GM12878 (cell line): Measurements from ENCODE around the gene CPNE4. TPM values are rescaled to one million over a fixed set of nuclear protein-coding genes. Genes with fewer than 3 reads are reported as not detected.

Experiments
- ATAC-seq: fragments of 200-7000 bp; cut with Tn5 transposase; 3 replicates; pipeline ENCODE4 v1.9.1; 2020; ENCODE audit warnings: mild to moderate bottlenecking, moderate library complexity
- BruUV-seq: library from RNA; stranded (reverse); fragments of 400-500 nt; replicated peaks from 2 replicates; lab custom pipeline; 2021; lab: Mats Ljungman, UMichigan
- CTCF ChIA-PET: fragments of 300-600 bp; sonication (Branson Sonifier 250); formaldehyde crosslinking; extraction: SDS; loops from one replicate; lab custom pipeline; 2021; ENCODE audit warnings: inconsistent platforms; lab: Yijun Ruan, JAX
- POLR2A ChIA-PET: fragments of 350-600 bp; formaldehyde crosslinking; extraction: SDS; loops from one replicate; lab custom pipeline; 2021; ENCODE audit warnings: inconsistent platforms; lab: Charles Lee
- RAD21 ChIA-PET: fragments of 300-600 bp; sonication (Branson Sonifier 250); formaldehyde crosslinking; loops from one replicate; lab custom pipeline; 2023; ENCODE audit warnings: antibody characterized with exemption; ENCODE audit not compliant: unreplicated experiment; lab: Charles Lee
- SMC1A ChIA-PET: fragments of 300-600 bp; sonication (Branson Sonifier 250); formaldehyde crosslinking; loops from one replicate; lab custom pipeline; 2023; ENCODE audit not compliant: unreplicated experiment, uncharacterized antibody; lab: Charles Lee
- DNase-seq: peaks from one replicate; pipeline ENCODE4 v3.0.0-alpha.2; 2011; ENCODE audit warnings: low read depth, low spot score
- FAIRE-seq: peaks from 3 replicates; lab custom pipeline; 2011; peaks lifted over from hg19 to GRCh38; lab: Jason Lieb, UNC
- H2AFZ ChIP-seq: 2 replicates; pipeline ENCODE4 v1.6.0; 2011; ENCODE audit warnings: low read depth, low read length, control low read depth; ENCODE audit not compliant: control insufficient read depth
- H3K27ac ChIP-seq: 2 replicates; pipeline ENCODE4 v1.5.1; 2011; ENCODE audit warnings: control low read depth; ENCODE audit not compliant: control insufficient read depth, insufficient read depth
- H3K27me3 ChIP-seq, 2 experiments: replicated peaks in 1 of 2; 2 replicates each; pipeline versions ENCODE4 v1.6.0 to v1.6.1; 2011; ENCODE audit warnings: low read length in 1 of 2; ENCODE audit not compliant: control insufficient read depth in 2 of 2, insufficient read depth in 2 of 2
- H3K36me3 ChIP-seq, 2 experiments: 2 replicates each; pipeline ENCODE4 v1.5.1; 2011; ENCODE audit warnings: low read length in 1 of 2; ENCODE audit not compliant: control insufficient read depth in 2 of 2, insufficient read depth in 2 of 2
- H3K4me1 ChIP-seq: 2 replicates; pipeline ENCODE4 v1.6.1; 2011; ENCODE audit warnings: mild to moderate bottlenecking, low read length, moderate library complexity, mixed read lengths; ENCODE audit not compliant: control insufficient read depth, insufficient read depth
- H3K4me2 ChIP-seq: 2 replicates; pipeline ENCODE4 v1.6.0; 2011; ENCODE audit warnings: control low read depth; ENCODE audit not compliant: control insufficient read depth, insufficient read depth
- H3K4me3 ChIP-seq: fragments of 200-600 bp; sonication (generic); 2 replicates; pipeline ENCODE4 v1.5.1; 2016
- H3K79me2 ChIP-seq: 2 replicates; pipeline ENCODE4 v1.6.0; 2011; ENCODE audit warnings: low read length; ENCODE audit not compliant: control insufficient read depth, insufficient read depth
- H3K9ac ChIP-seq: 2 replicates; pipeline ENCODE4 v1.8.0; 2011; ENCODE audit warnings: low read length, control low read depth, mixed read lengths; ENCODE audit not compliant: control insufficient read depth, insufficient read depth
- H3K9me3 ChIP-seq: replicated peaks from 3 replicates; pipeline ENCODE4 v1.5.1; 2011; ENCODE audit warnings: mild to moderate bottlenecking, low read length; ENCODE audit not compliant: control insufficient read depth, insufficient read depth
- H4K20me1 ChIP-seq: 2 replicates; pipeline ENCODE4 v1.6.0; 2011; ENCODE audit not compliant: control insufficient read depth, insufficient read depth
- CBFB ChIP-seq: IDR thresholded peaks from 2 replicates; pipeline ENCODE4 v1.6.1; 2016; ENCODE audit warnings: antibody characterized with exemption, low read depth
- CBX3 ChIP-seq: fragments of 200-600 bp; sonication (generic); IDR thresholded peaks from 2 replicates; pipeline ENCODE4 v1.6.1; 2016; ENCODE audit warnings: low read depth, borderline replicate concordance
- NFYA ChIP-seq: IDR thresholded peaks from 2 replicates; pipeline ENCODE4 v1.6.1; 2011; ENCODE audit warnings: low read depth, mild to moderate bottlenecking, low read length, improper control_type of control experiment, borderline replicate concordance
- SIN3A ChIP-seq: IDR thresholded peaks from 2 replicates; pipeline ENCODE4 v1.6.1; 2012; ENCODE audit warnings: low read depth, low read length, improper control_type of control experiment
- SMARCA5 ChIP-seq: fragments of 450-650 bp; IDR thresholded peaks from 2 replicates; pipeline ENCODE4 v1.6.1; 2017; ENCODE audit warnings: mild to moderate bottlenecking
- SMC3 ChIP-seq: IDR thresholded peaks from 2 replicates; pipeline ENCODE4 v1.6.1; 2011; ENCODE audit warnings: low read length, improper control_type of control experiment, borderline replicate concordance
- TAF1 ChIP-seq: IDR thresholded peaks from 2 replicates; pipeline ENCODE4 v1.6.1; 2011; ENCODE audit warnings: mild to moderate bottlenecking, low read depth, low read length, borderline replicate concordance
- ZNF217 ChIP-seq: fragments of 450-650 bp; IDR thresholded peaks from 2 replicates; pipeline ENCODE4 v1.6.1; 2017; ENCODE audit warnings: antibody characterized with exemption, mild to moderate bottlenecking
- WGBS: methylation state at CpG from one replicate; pipeline ENCODE4 v1.1.6; 2016; ENCODE audit warnings: low lambda C conversion rate; ENCODE audit not compliant: insufficient replicate concordance, insufficient coverage; ENCODE audit errors: missing lambda C conversion rate; 5-methylcytosine and 5-hydroxymethylcytosine counted together
- in situ Hi-C: fragments of 300-500 bp; cut with MboI; formaldehyde crosslinking; loops from 9 replicates; pipeline ENCODE4 v1.14.3; 2018; ENCODE audit warnings: mixed read lengths
- intact Hi-C: fragments of 100-400 bp; cut with micrococcal nuclease; formaldehyde crosslinking; loops from one replicate; pipeline ENCODE4 v1.14.2; 2022; ENCODE audit not compliant: unreplicated experiment
- polyA plus RNA-seq, 11 experiments: library from polyadenylated mRNA; depleted of rRNA in 4 of 11; unstranded in 6 of 11; stranded (reverse) in 5 of 11; fragments of >200 nt; fragmentation: Nextera tagmentation in 4 of 11; fragmentation: Illumina TruSeq in 1 of 11; extraction: Ambion mirVana in 4 of 11; extraction: Trizol in 1 of 11; gene quantifications; 1 replicate in 1 of 11; 2 replicates in 10 of 11; pipeline versions ENCODE4 v1.2.1 to v1.2.3, GENCODE V29; 2011 to 2016; ENCODE audit warnings: inconsistent platforms in 2 of 11, missing spikeins in 2 of 11, low read depth in 1 of 11
- total RNA-seq, 4 experiments: library from RNA; depleted of rRNA in 3 of 4; stranded (reverse); fragments of >200 nt in 3 of 4; fragmentation: Illumina TruSeq in 1 of 4; extraction: Trizol in 1 of 4; gene quantifications; 2 replicates each; pipeline versions ENCODE4 v1.2.1 to v1.2.3, GENCODE V29; 2013 to 2021
- TF ChIP-seq, protein P1 (sequence below): fragments of 450-650 bp; conservative IDR thresholded peaks from 2 replicates; pipeline ENCODE4 v1.6.1; 2017; ENCODE audit warnings: mild to moderate bottlenecking, moderate library complexity
- TF ChIP-seq, protein P2 (sequence below): IDR thresholded peaks from 2 replicates; pipeline ENCODE4 v1.6.1; 2011; ENCODE audit warnings: mild to moderate bottlenecking, low read depth, low read length, moderate library complexity; ENCODE audit not compliant: insufficient replicate concordance
- TF ChIP-seq, protein P3 (sequence below): fragments of 450-650 bp; IDR thresholded peaks from 2 replicates; pipeline ENCODE4 v1.6.1; 2017; ENCODE audit warnings: mild to moderate bottlenecking

Gene CPNE4
- total and polyA plus RNA-seq, 10 of the 15 experiments (the other 5 are each of a cell fraction or from before 2014, with no cell fraction given): 0.17 to 1.9 (median 0.48) TPM; not detected in 1

DNA sequence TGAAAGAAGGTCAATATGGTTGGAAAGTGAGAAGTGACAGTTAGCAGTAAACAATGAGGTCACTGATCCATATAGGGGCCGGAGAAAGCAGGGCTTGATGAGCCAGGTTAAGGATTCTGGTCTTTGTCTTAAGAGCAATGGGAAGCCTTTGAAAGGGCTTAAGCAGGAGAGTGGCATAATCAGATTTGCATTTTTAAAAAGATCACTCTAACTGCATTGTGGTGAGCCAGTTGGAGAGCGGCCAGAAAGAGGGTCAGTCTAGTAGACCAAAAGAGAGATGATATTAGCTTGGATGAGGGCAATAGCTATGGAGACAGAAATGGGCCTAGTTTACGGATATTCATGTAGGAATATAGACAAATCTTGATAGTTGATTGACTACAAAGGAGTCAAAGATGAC lies 46.6 kb downstream of the CPNE4 start:
- no TSS peak for BruUV-seq
- no peaks in the 10 kb centered on the region for H3K9me3 ChIP-seq
- no peak for DNase-seq
- no peak overlapping the region for H3K4me2 ChIP-seq
- no peaks in the 10 kb centered on the region for H3K27me3 ChIP-seq
- TF ChIP-seq SMARCA5 (no peak), TAF1 (no peak), SIN3A (no peak), NFYA (no peak), ZNF217 (no peak), CBFB (no peak), SMC3 (no peak), CBX3 (no peak)
- TF ChIP-seq, protein P1, sequence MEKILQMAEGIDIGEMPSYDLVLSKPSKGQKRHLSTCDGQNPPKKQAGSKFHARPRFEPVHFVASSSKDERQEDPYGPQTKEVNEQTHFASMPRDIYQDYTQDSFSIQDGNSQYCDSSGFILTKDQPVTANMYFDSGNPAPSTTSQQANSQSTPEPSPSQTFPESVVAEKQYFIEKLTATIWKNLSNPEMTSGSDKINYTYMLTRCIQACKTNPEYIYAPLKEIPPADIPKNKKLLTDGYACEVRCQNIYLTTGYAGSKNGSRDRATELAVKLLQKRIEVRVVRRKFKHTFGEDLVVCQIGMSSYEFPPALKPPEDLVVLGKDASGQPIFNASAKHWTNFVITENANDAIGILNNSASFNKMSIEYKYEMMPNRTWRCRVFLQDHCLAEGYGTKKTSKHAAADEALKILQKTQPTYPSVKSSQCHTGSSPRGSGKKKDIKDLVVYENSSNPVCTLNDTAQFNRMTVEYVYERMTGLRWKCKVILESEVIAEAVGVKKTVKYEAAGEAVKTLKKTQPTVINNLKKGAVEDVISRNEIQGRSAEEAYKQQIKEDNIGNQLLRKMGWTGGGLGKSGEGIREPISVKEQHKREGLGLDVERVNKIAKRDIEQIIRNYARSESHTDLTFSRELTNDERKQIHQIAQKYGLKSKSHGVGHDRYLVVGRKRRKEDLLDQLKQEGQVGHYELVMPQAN: no peak
- TF ChIP-seq, protein P2, sequence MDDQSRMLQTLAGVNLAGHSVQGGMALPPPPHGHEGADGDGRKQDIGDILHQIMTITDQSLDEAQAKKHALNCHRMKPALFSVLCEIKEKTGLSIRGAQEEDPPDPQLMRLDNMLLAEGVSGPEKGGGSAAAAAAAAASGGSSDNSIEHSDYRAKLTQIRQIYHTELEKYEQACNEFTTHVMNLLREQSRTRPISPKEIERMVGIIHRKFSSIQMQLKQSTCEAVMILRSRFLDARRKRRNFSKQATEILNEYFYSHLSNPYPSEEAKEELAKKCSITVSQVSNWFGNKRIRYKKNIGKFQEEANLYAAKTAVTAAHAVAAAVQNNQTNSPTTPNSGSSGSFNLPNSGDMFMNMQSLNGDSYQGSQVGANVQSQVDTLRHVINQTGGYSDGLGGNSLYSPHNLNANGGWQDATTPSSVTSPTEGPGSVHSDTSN: no peak
- TF ChIP-seq, protein P3, sequence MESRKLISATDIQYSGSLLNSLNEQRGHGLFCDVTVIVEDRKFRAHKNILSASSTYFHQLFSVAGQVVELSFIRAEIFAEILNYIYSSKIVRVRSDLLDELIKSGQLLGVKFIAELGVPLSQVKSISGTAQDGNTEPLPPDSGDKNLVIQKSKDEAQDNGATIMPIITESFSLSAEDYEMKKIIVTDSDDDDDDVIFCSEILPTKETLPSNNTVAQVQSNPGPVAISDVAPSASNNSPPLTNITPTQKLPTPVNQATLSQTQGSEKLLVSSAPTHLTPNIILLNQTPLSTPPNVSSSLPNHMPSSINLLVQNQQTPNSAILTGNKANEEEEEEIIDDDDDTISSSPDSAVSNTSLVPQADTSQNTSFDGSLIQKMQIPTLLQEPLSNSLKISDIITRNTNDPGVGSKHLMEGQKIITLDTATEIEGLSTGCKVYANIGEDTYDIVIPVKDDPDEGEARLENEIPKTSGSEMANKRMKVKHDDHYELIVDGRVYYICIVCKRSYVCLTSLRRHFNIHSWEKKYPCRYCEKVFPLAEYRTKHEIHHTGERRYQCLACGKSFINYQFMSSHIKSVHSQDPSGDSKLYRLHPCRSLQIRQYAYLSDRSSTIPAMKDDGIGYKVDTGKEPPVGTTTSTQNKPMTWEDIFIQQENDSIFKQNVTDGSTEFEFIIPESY: no peak
- H3K4me1 ChIP-seq: no peaks in the 10 kb centered on the region
- H3K4me3 ChIP-seq: no peak overlapping the region
- no peak overlapping the region for H2AFZ ChIP-seq
- POLR2A ChIA-PET: no interaction called here
- WGBS: 29% methylated on average over 3 of the region's 3 CpGs
- no peaks in the 10 kb centered on the region for H3K36me3 ChIP-seq
- H3K27ac ChIP-seq: no peak overlapping the region
- H3K9ac ChIP-seq: no peak overlapping the region
- no peak for FAIRE-seq
- RAD21 ChIA-PET: no interaction called here
- H3K79me2 ChIP-seq: no peaks in the 10 kb centered on the region
- CTCF ChIA-PET: no interaction called here
- no peaks in the 10 kb centered on the region for H4K20me1 ChIP-seq
- in situ Hi-C loops: no loop called here
- ATAC-seq: no peak
- intact Hi-C loops: no loop called here
- SMC1A ChIA-PET: no interaction called here
